HG03175 (cell line): ENCODE results near the gene ARL3.
A peak's percentile ranks its signal among the peaks of the same experiment; 100 is the strongest.

Experiments used
- ATAC-seq: cut with Tn5 transposase; IDR thresholded peaks from one replicate; pipeline ENCODE4 v1.9.1; 2021; ENCODE audit warnings: mild to moderate bottlenecking, moderate library complexity; ENCODE audit not compliant: unreplicated experiment

ARL3 gene

GRCh38 chr10:102642736-102643335, 71.4 kb downstream of the ARL3 start:
- no peak for ATAC-seq

- peak; percentile 54 for ATAC-seq
Measured at GRCh38 chr10:102641880-102642735, 72.1 kb downstream of the ARL3 start.

GRCh38 chr10:102641402-102641801, 72.8 kb downstream of the ARL3 start:
- ATAC-seq, result no peak

- ATAC-seq, result no peak
Measured at GRCh38 chr10:102639537-102639936, 74.7 kb downstream of the ARL3 start.

- ATAC-seq, result no peak
Measured at GRCh38 chr10:102635377-102635776, 78.8 kb downstream of the ARL3 start.

- ATAC-seq, result no peak
Measured at GRCh38 chr10:102634686-102635085, 79.5 kb downstream of the ARL3 start.

- no peak for ATAC-seq
Measured at GRCh38 chr10:102633848-102634247, 80.3 kb downstream of the ARL3 start.

GRCh38 chr10:102633287-102633686, 80.9 kb downstream of the ARL3 start:
- ATAC-seq, result no peak

- ATAC-seq, result no peak
Measured at GRCh38 chr10:102632394-102633111, 81.6 kb downstream of the ARL3 start.

GRCh38 chr10:102631525-102632393, 82.4 kb downstream of the ARL3 start:
- ATAC-seq, result no peak

- no peak for ATAC-seq
Measured at GRCh38 chr10:102630663-102631062, 83.5 kb downstream of the ARL3 start.

GRCh38 chr10:102629661-102630614, 84.3 kb downstream of the ARL3 start:
- no peak for ATAC-seq

GRCh38 chr10:102628451-102628911, 85.7 kb downstream of the ARL3 start:
- ATAC-seq, result no peak

GRCh38 chr10:102627736-102628293, 86.4 kb downstream of the ARL3 start:
- ATAC-seq, result no peak

- no peak for ATAC-seq
Measured at GRCh38 chr10:102627291-102627735, 86.9 kb downstream of the ARL3 start.

GRCh38 chr10:102626026-102626685, 88.0 kb downstream of the ARL3 start:
- ATAC-seq, result no peak

- ATAC-seq, result no peak
Measured at GRCh38 chr10:102624751-102625645, 89.2 kb downstream of the ARL3 start.

- ATAC-seq, result no peak
Measured at GRCh38 chr10:102624094-102624493, 90.1 kb downstream of the ARL3 start.
